ENCODE data around the gene WDR90.
A peak's percentile ranks its signal among the peaks of the same experiment; 100 is the strongest.

The WDR90 gene

DNA sequence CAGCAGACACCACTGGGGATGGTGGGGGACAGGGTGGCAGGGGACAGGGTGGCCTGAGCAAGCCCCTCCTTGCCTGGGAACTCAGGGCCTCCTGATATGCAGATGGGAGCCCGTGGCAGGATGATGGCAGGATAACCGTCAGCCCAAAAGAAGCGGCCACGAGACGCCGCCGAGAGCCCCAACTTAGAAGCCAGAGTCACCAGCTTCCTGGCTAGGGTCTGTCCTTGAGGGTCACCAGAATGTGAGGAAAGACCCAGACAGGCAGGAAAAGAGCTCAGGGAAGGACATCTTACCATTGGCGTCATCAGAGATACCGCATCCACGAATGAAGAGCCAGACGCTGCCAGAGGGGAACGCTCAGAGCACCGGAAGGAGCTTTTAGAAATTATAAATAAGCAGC is 39.8 kb upstream of the WDR90 start:
- peaks cover 3% of the 10 kb centered on the region for H3K27me3 Mint-ChIP-seq (ENCODE audit: low read depth, poor library complexity)
- H3K4me1 Mint-ChIP-seq: peaks cover 28% of the 10 kb centered on the region
- TF ChIP-seq, protein P1, sequence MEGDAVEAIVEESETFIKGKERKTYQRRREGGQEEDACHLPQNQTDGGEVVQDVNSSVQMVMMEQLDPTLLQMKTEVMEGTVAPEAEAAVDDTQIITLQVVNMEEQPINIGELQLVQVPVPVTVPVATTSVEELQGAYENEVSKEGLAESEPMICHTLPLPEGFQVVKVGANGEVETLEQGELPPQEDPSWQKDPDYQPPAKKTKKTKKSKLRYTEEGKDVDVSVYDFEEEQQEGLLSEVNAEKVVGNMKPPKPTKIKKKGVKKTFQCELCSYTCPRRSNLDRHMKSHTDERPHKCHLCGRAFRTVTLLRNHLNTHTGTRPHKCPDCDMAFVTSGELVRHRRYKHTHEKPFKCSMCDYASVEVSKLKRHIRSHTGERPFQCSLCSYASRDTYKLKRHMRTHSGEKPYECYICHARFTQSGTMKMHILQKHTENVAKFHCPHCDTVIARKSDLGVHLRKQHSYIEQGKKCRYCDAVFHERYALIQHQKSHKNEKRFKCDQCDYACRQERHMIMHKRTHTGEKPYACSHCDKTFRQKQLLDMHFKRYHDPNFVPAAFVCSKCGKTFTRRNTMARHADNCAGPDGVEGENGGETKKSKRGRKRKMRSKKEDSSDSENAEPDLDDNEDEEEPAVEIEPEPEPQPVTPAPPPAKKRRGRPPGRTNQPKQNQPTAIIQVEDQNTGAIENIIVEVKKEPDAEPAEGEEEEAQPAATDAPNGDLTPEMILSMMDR (IDR thresholded peaks at IDR 0.05): no peak
- peak overlapping the region; percentile 83 for H3K27ac Mint-ChIP-seq
- no peak overlapping the region for H3K4me3 Mint-ChIP-seq
- H3K9me3 Mint-ChIP-seq: peaks cover 46% of the 10 kb centered on the region
- H3K36me3 Mint-ChIP-seq (ENCODE audit: low read depth): peaks cover 58% of the 10 kb centered on the region
- DNase-seq: no peak

DNA sequence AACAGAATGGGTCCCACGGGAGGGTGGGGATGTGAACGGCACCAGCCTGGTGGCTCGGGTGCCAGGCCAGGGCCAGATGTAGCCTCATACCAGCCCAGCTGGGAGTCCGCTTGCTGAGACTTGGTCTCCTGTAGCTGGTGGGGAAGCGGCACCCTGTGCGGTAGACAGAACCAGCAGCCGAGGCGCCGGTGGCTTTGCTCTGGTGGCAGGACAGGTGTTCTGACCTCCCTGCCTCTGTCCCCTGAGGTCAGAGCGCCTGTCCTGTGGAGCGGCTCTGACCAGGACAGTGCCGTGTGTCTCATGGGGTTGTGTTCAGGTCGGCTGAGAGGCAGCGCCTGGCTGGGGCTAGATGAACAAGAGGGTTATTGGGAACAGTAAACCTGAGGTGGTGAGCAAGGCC is 39.2 kb upstream of the WDR90 start:
- Mint-ChIP-seq H3K9me3 (peaks cover 45% of the 10 kb centered on the region), H3K4me1 (peaks cover 33% of the 10 kb centered on the region), H3K27me3 (ENCODE audit: low read depth, poor library complexity) (peaks cover 3% of the 10 kb centered on the region), H3K27ac (peak overlapping the region; percentile 82), H3K4me3 (no peak overlapping the region), H3K36me3 (ENCODE audit: low read depth) (peaks cover 58% of the 10 kb centered on the region)
- no peak for DNase-seq
- TF ChIP-seq, protein P1 (IDR thresholded peaks at IDR 0.05): no peak

DNA sequence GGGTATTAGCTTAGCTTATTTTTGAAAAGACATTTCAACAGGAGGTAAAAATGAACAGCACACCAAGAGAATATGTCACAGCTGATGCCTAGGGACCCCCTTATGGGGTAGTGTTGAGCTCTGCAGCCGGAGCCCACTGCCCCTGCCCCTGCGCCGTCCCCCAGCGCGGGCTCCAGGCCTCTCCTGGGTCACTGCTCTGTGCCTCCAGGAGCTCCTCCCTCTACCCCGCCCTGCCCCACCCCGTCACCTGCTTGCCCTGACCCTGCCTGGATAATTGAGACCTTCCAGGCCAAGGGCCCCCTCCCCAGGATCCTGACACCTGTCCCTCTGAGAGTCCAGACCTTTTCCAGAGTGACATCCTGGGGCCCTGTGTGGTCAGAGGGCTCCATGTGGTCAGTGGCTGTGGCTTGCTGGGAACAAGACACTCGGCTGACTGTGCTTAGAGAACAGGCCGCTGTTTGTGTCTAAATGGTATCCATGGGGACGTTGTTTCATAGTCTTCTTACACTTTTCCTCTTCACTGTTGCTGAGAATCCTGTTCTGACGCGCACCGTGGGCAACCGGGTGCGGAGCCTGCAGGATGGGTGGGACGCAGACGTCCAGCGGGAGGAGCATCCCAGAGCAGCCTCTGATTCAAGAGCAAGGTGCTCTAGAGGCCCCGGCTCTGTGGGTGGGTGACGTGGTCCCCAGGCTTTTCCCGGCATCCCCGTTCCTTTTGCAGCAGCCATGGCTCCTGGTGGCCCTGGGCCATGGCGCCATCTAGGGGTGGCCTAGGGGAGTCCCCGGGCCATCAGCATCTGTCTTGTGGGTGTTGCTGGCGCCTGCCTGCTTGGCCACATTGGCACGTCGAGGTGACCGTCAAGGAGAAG is 38.4 kb upstream of the WDR90 start:
- peaks cover 39% of the 10 kb centered on the region for H3K9me3 Mint-ChIP-seq
- peaks cover 36% of the 10 kb centered on the region for H3K4me1 Mint-ChIP-seq
- peaks cover 57% of the 10 kb centered on the region for H3K36me3 Mint-ChIP-seq (ENCODE audit: low read depth)
- H3K27ac Mint-ChIP-seq: no peak overlapping the region
- DNase-seq: no peak
- H3K4me3 Mint-ChIP-seq: no peak overlapping the region
- TF ChIP-seq, protein P1 (IDR thresholded peaks at IDR 0.05): peak; percentile 42
- H3K27me3 Mint-ChIP-seq (ENCODE audit: low read depth, poor library complexity): peaks cover 3% of the 10 kb centered on the region

DNA sequence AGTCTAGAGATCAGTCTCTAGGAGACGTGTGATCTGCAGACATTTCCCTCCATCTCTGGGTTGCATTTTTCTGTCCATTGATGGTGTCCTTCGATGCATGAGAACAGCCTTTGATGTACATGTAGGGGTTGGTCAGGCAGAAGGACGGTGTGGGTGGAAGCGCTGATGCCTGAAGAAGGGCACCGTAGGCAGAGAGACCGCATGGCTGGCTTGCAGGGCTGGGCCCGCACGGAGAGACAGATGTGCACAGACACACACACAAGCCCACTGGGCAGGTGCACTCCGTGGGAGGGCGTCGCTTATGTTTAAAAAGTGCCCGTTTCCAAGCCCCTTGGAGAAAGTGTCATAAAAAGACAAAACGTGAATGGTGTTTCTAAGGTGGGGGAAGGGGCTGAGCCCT is 34.0 kb upstream of the WDR90 start:
- no peak for DNase-seq
- peaks cover 25% of the 10 kb centered on the region for H3K9me3 Mint-ChIP-seq
- TF ChIP-seq, protein P1 (IDR thresholded peaks at IDR 0.05): no peak
- no peak overlapping the region for H3K4me3 Mint-ChIP-seq
- H3K27me3 Mint-ChIP-seq (ENCODE audit: low read depth, poor library complexity): no peaks in the 10 kb centered on the region
- H3K36me3 Mint-ChIP-seq (ENCODE audit: low read depth): peaks cover 32% of the 10 kb centered on the region
- no peak overlapping the region for H3K27ac Mint-ChIP-seq
- H3K4me1 Mint-ChIP-seq: peaks cover 15% of the 10 kb centered on the region

DNA sequence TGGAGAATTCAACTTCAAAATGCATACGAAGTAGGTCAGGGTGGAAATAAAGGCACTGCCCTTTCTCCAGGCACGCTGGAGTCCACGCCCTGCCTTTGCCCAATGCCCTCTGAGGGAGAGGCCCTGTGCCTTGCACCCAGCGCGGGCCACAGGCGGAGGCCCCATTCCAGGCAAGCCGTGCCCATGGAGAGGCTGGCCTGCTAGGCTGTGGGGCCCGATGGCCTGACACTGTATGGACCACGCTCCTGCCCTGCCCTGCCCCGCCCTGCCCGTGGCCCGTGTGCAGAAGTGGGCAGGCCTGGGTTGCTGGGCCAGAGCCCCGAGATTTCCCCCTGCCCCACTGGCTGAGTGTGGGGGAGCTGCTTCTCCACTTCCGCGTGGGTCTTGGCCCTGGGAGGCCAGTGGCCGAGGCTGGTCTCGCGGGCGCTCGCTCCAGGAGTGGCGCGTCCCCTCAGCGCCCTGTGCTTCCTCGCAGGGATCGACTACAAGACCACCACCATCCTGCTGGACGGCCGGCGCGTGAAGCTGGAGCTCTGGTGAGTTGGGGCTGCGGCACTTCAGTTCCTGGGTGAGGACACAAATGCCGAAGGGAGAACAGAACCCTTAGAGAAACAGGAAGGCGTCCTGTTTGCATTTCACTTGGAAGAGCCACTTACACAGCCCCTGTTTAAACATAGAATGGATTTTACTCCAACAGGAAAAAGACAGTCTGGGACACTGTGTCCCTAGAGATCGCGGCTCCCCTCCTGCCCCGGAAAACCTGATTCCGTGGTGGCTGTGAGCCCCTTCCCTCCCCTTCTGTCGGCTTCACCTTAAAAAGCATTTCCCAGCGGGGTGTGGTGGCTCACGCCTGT is 32.2 kb upstream of the WDR90 start:
- Mint-ChIP-seq H3K27ac (peak overlapping the region; percentile 32), H3K36me3 (ENCODE audit: low read depth) (peaks cover 27% of the 10 kb centered on the region), H3K4me3 (no peak overlapping the region), H3K27me3 (ENCODE audit: low read depth, poor library complexity) (no peaks in the 10 kb centered on the region), H3K9me3 (peaks cover 19% of the 10 kb centered on the region), H3K4me1 (peaks cover 19% of the 10 kb centered on the region)
- no peak for DNase-seq
- TF ChIP-seq, protein P1 (IDR thresholded peaks at IDR 0.05): no peak

Data from nephron progenitor cell (in vitro differentiated cells).